DOHH2 (cell line): ENCODE results near the gene DPP7.
"Not testable (repeated sequence)": the region's sequence is repeated elsewhere in the genome, so short reads cannot be mapped to it uniquely, and the experiment has no call there.

Source experiments
- H3F3A ChIP-seq: fragments of 200-600 bp; sonication (generic), shearing (Covaris generic); 2 replicates; pipeline ENCODE4 v1.6.0; 2016; ENCODE audit warnings: antibody characterized with exemption, mild to moderate bottlenecking; ENCODE audit not compliant: control insufficient read depth, insufficient read depth
- H3K27ac ChIP-seq: fragments of 200-600 bp; sonication (generic); 2 replicates; pipeline ENCODE4 v1.5.1; 2014; ENCODE audit warnings: low read depth, mild to moderate bottlenecking, low read length, moderate library complexity
- H3K27me3 ChIP-seq: fragments of 200-600 bp; sonication (generic); 2 replicates; pipeline ENCODE4 v1.6.1; 2014; ENCODE audit warnings: mild to moderate bottlenecking, low read length, mixed read lengths; ENCODE audit not compliant: control insufficient read depth
- H3K36me3 ChIP-seq: fragments of 200-600 bp; sonication (generic); 2 replicates; pipeline ENCODE4 v1.6.1; 2014; ENCODE audit warnings: mild to moderate bottlenecking, low read length, moderate library complexity, mixed read lengths; ENCODE audit not compliant: control insufficient read depth
- H3K4me1 ChIP-seq: fragments of 200-600 bp; sonication (generic); 2 replicates; pipeline ENCODE4 v1.6.1; 2014; ENCODE audit warnings: mild to moderate bottlenecking, low read length, mixed read lengths; ENCODE audit not compliant: control insufficient read depth
- H3K4me2 ChIP-seq: fragments of 200-600 bp; sonication (generic); 2 replicates; pipeline ENCODE4 v1.6.0; 2014; ENCODE audit warnings: mild to moderate bottlenecking, low read length, moderate library complexity
- H3K4me3 ChIP-seq: fragments of 200-600 bp; sonication (generic); 2 replicates; pipeline ENCODE4 v1.5.1; 2014; ENCODE audit warnings: mild to moderate bottlenecking, low read length, mixed read lengths
- H3K79me2 ChIP-seq: fragments of 200-600 bp; sonication (generic); 2 replicates; pipeline ENCODE4 v1.6.1; 2014; ENCODE audit warnings: mild to moderate bottlenecking, low read length, mixed read lengths; ENCODE audit not compliant: control insufficient read depth
- H3K9me2 ChIP-seq: fragments of 200-600 bp; sonication (generic); replicated peaks from 2 replicates; pipeline ENCODE4 v1.6.1; 2014; ENCODE audit warnings: mild to moderate bottlenecking, low read length, mixed read lengths; ENCODE audit not compliant: control insufficient read depth
- H3K9me3 ChIP-seq: fragments of 200-600 bp; sonication (generic); 2 replicates; pipeline ENCODE4 v1.6.1; 2014; ENCODE audit warnings: antibody characterized with exemption, low read length, mixed read lengths; ENCODE audit not compliant: control insufficient read depth, insufficient read depth
- H4K20me1 ChIP-seq: fragments of 200-600 bp; sonication (generic); 2 replicates; pipeline ENCODE4 v1.6.0; 2014; ENCODE audit warnings: low read depth, mild to moderate bottlenecking, antibody characterized with exemption, low read length, moderate library complexity; ENCODE audit not compliant: control insufficient read depth, insufficient read depth
- CTCF ChIP-seq: fragments of 200-600 bp; sonication (generic); IDR thresholded peaks from one replicate; pipeline ENCODE4 v1.5.1; 2014; ENCODE audit warnings: antibody characterized with exemption, mild to moderate bottlenecking, low read depth, low read length; ENCODE audit not compliant: poor library complexity, severe bottlenecking
- EZH2phosphoT487 ChIP-seq: fragments of 200-600 bp; sonication (generic); IDR thresholded peaks from 2 replicates; pipeline ENCODE4 v1.6.1; 2017; ENCODE audit warnings: borderline replicate concordance, mild to moderate bottlenecking, antibody characterized with exemption, low read length, moderate library complexity, mixed read lengths

The DPP7 gene

GRCh38 chr9:137064027-137064879 is 50.3 kb downstream of the DPP7 start:
- Histone ChIP-seq H3K9me3 (no peaks in the 10 kb centered on the region), H3K4me3 (no peak overlapping the region), H3K27me3 (no peaks in the 10 kb centered on the region), H3F3A (peaks cover 12% of the 10 kb centered on the region), H4K20me1 (peaks cover 13% of the 10 kb centered on the region), H3K79me2 (peaks cover 33% of the 10 kb centered on the region), H3K36me3 (peaks cover 31% of the 10 kb centered on the region), H3K27ac (no peak overlapping the region), H3K4me1 (peaks cover 24% of the 10 kb centered on the region), H3K4me2 (no peak overlapping the region), H3K9me2 (no peaks in the 10 kb centered on the region)
- TF ChIP-seq CTCF (peak; percentile 95), EZH2phosphoT487 (no peak)

- Histone ChIP-seq H3K4me1 (peaks cover 16% of the 10 kb centered on the region), H3K9me2 (no peaks in the 10 kb centered on the region), H3K4me2 (no peak overlapping the region), H3K27me3 (no peaks in the 10 kb centered on the region; the same call in 1 of the 2 replicates), H4K20me1 (peaks cover 5% of the 10 kb centered on the region), H3K27ac (no peak overlapping the region), H3K4me3 (no peak overlapping the region), H3K9me3 (no peaks in the 10 kb centered on the region), H3K79me2 (peaks cover 25% of the 10 kb centered on the region), H3K36me3 (peaks cover 31% of the 10 kb centered on the region), H3F3A (peaks cover 12% of the 10 kb centered on the region)
- TF ChIP-seq CTCF (no peak), EZH2phosphoT487 (no peak)
These were observed 51.1 kb downstream of the DPP7 start for GRCh38 chr9:137063311-137064026.

GRCh38 chr9:137062798-137063197 is 51.7 kb downstream of the DPP7 start:
- not testable (repeated sequence) for H4K20me1 ChIP-seq, H3K27ac ChIP-seq, H3K4me2 ChIP-seq, H3K4me3 ChIP-seq, H3K9me2 ChIP-seq, H3K4me1 ChIP-seq, H3K27me3 ChIP-seq, H3K9me3 ChIP-seq, H3F3A ChIP-seq
- H3K79me2 ChIP-seq = peaks cover 20% of the 10 kb centered on the region
- peaks cover 31% of the 10 kb centered on the region for H3K36me3 ChIP-seq

GRCh38 chr9:137062384-137062783 is 52.1 kb downstream of the DPP7 start:
- no peaks in the 10 kb centered on the region for H3K9me2 ChIP-seq
- peaks cover 5% of the 10 kb centered on the region for H4K20me1 ChIP-seq
- H3K4me2 ChIP-seq = no peak overlapping the region
- peaks cover 16% of the 10 kb centered on the region for H3K79me2 ChIP-seq
- H3K9me3 ChIP-seq = no peaks in the 10 kb centered on the region
- H3K4me1 ChIP-seq = peaks cover 6% of the 10 kb centered on the region
- H3F3A ChIP-seq = peaks cover 10% of the 10 kb centered on the region
- no peak overlapping the region for H3K4me3 ChIP-seq
- H3K36me3 ChIP-seq = peaks cover 31% of the 10 kb centered on the region
- no peak for TF ChIP-seq CTCF
- no peak for TF ChIP-seq EZH2phosphoT487
- H3K27ac ChIP-seq = no peak overlapping the region
- H3K27me3 ChIP-seq = no peaks in the 10 kb centered on the region; the same call in 1 of the 2 replicates
